ENCODE data around the gene PKDREJ.

GRCh38 chr22:46240073-46240472 is 23.1 kb downstream of the PKDREJ start:
- TF ChIP-seq TCF7L2 (IDR thresholded peaks at IDR 0.05; ENCODE audit: low read depth, low read length) (no peak), CTCF (IDR thresholded peaks at IDR 0.05) (no peak), POLR2AphosphoS5 (IDR thresholded peaks at IDR 0.05; ENCODE audit: low read depth, low read length) (no peak)
